ENCODE measurements around the gene SHCBP1L. TPM values are rescaled to one million over a fixed set of nuclear protein-coding genes. Genes with fewer than 3 reads are reported as not detected.

Gene SHCBP1L
- polyA plus RNA-seq, 6 donors from 2014 or later: not detected

DNA sequence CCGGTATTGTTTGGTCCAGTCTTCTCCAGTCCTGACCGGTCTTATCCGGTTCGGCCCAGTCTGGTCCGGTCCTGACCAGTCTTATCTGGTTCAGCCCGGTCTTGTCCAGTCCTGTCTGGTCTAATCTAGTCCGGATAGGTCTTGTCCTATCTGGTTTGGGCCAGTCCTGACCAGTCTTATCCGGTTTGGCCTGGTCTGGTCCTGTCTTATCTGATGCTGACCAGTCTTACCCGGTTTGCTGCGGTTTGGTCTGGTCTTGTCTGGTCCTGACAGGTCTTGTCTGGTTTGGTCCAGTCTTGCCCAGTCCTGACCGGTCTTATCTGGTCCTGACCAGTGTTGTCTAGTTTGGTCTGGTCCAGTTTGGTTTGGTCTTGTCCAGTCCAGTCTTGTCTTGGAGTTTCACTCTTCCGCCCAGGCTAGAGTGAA, 83.7 kb downstream of the SHCBP1L start:
- Mint-ChIP-seq H3K27ac (peak overlapping the region in 1 of 6 donors; percentile 30), H3K9me3 (no peaks in the 10 kb centered on the region), H3K4me1 (peaks cover 0 to 7% (median 0%) of the 10 kb centered on the region in 3 donors), H3K4me3 (no peak overlapping the region), H3K36me3 (peaks cover 33 to 38% of the 10 kb centered on the region in 2 donors), H3K27me3 (no peaks in the 10 kb centered on the region)
- DNase-seq (no peak), ATAC-seq (ENCODE audit: low read depth in 2 of 2) (no peak)

- Mint-ChIP-seq H3K27me3 (no peaks in the 10 kb centered on the region), H3K27ac (peak overlapping the region in 1 of 6 donors; percentile 59), H3K9me3 (no peaks in the 10 kb centered on the region), H3K4me1 (no peaks in the 10 kb centered on the region), H3K4me3 (no peak overlapping the region), H3K36me3 (peaks cover 20 to 34% of the 10 kb centered on the region in 2 donors)
- ATAC-seq (ENCODE audit: low read depth in 2 of 2) (no peak), DNase-seq (no peak)
These were observed 85.1 kb downstream of the SHCBP1L start for GRCh38 chr1:182867861-182868260.

GRCh38 chr1:182863940-182864339, 89.0 kb downstream of the SHCBP1L start:
- Mint-ChIP-seq H3K27me3 (no peaks in the 10 kb centered on the region), H3K4me1 (no peaks in the 10 kb centered on the region), H3K36me3 (peaks cover 19 to 35% of the 10 kb centered on the region in 2 donors), H3K27ac (no peak overlapping the region), H3K9me3 (no peaks in the 10 kb centered on the region), H3K4me3 (no peak overlapping the region)
- ATAC-seq (ENCODE audit: low read depth in 2 of 2): no peak
- DNase-seq: no peak

GRCh38 chr1:182862827-182863226, 90.1 kb downstream of the SHCBP1L start:
- Mint-ChIP-seq H3K36me3 (peaks cover 25 to 43% of the 10 kb centered on the region in 2 donors), H3K27me3 (no peaks in the 10 kb centered on the region), H3K27ac (no peak overlapping the region), H3K9me3 (no peaks in the 10 kb centered on the region), H3K4me1 (no peaks in the 10 kb centered on the region), H3K4me3 (no peak overlapping the region)
- no peak for ATAC-seq (ENCODE audit: low read depth in 2 of 2)
- DNase-seq: no peak

DNA sequence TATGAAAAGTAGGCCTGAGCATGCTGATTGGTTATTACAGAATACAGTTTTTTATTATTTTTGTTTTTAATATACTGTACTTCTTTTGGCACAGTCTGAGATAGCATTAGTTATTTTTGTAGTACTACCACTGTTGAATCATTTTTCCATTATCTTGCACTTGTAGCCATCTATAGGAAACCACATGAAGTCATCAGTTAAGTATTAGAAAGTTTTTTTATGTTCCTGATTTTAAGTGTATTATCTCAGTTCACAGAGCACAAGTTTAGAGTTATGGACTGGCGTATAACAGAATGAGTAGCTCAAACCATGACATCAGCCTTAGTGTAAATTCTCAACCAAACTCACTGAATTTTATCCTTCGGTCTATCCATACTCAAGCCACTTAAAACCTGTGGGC, 91.0 kb downstream of the SHCBP1L start:
- Mint-ChIP-seq H3K36me3 (peaks cover 25 to 50% of the 10 kb centered on the region in 2 donors), H3K27ac (no peak overlapping the region), H3K4me3 (no peak overlapping the region), H3K9me3 (no peaks in the 10 kb centered on the region), H3K4me1 (no peaks in the 10 kb centered on the region), H3K27me3 (no peaks in the 10 kb centered on the region)
- DNase-seq: no peak
- ATAC-seq (ENCODE audit: low read depth in 2 of 2): no peak

DNA sequence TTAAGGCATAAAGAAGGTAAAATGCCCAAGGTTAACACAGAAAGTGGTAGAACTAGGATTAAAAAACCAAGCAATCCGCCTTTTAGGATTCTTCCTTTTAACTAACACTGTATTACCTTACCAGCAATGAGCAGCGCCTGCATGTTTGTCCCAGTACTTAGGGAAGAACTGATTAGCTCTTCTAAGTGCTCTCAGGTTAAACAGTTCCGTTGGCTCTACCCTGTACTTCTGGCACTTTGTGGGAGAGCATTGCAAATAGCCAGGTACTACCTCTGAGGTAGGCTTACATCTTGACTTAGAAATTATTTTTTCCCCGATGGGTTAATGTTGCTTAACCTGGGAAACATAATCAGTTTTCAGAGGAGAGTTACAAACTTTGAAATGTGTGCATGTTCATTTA, 92.3 kb downstream of the SHCBP1L start:
- H3K27ac Mint-ChIP-seq: no peak overlapping the region
- H3K4me3 Mint-ChIP-seq: no peak overlapping the region
- no peak for DNase-seq
- no peaks in the 10 kb centered on the region for H3K9me3 Mint-ChIP-seq
- H3K36me3 Mint-ChIP-seq: peaks cover 20 to 40% of the 10 kb centered on the region in 2 donors
- H3K4me1 Mint-ChIP-seq: no peaks in the 10 kb centered on the region
- no peaks in the 10 kb centered on the region for H3K27me3 Mint-ChIP-seq
- no peak for ATAC-seq (ENCODE audit: low read depth in 2 of 2)

- H3K27ac Mint-ChIP-seq: no peak overlapping the region
- no peaks in the 10 kb centered on the region for H3K27me3 Mint-ChIP-seq
- no peaks in the 10 kb centered on the region for H3K4me1 Mint-ChIP-seq
- H3K36me3 Mint-ChIP-seq: peaks cover 6 to 37% of the 10 kb centered on the region in 2 donors
- no peak overlapping the region for H3K4me3 Mint-ChIP-seq
- ATAC-seq (ENCODE audit: low read depth in 2 of 2) (no peak), DNase-seq (no peak)
- no peaks in the 10 kb centered on the region for H3K9me3 Mint-ChIP-seq
These were observed 95.8 kb downstream of the SHCBP1L start for GRCh38 chr1:182857212-182857611.

DNA sequence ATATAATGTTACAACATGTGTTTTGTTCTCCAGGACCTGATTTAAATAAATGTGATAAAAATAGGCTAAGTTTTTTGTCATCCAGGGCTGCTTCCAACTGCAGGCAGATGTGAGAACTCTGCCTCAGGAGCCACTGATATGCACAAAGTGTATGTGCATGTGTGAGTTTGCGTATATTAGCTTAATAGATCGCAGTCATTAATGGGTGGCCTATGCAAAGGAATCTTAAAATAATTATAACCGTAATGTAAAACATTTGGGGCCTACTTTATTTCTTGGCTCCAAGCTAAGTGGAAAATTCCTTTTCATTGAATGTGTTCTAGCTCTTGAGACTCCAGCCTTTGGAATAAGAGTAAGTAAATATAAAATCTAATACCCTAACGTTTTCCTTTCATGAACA, 97.1 kb downstream of the SHCBP1L start:
- Mint-ChIP-seq H3K4me1 (peaks cover under 1 to 2% (median 1%) of the 10 kb centered on the region in 3 donors), H3K36me3 (peaks cover 9 to 32% of the 10 kb centered on the region in 2 donors), H3K9me3 (no peaks in the 10 kb centered on the region), H3K4me3 (no peak overlapping the region), H3K27me3 (no peaks in the 10 kb centered on the region), H3K27ac (no peak overlapping the region)
- no peak for ATAC-seq (ENCODE audit: low read depth in 2 of 2)
- no peak for DNase-seq

GRCh38 chr1:182851825-182852224, 101.1 kb downstream of the SHCBP1L start:
- Mint-ChIP-seq H3K27ac (no peak overlapping the region), H3K27me3 (no peaks in the 10 kb centered on the region), H3K9me3 (no peaks in the 10 kb centered on the region), H3K36me3 (peaks cover 19 to 26% of the 10 kb centered on the region in 2 donors), H3K4me1 (peaks cover 13 to 28% (median 16%) of the 10 kb centered on the region in 3 donors), H3K4me3 (no peak overlapping the region)
- no peak for ATAC-seq (ENCODE audit: low read depth in 2 of 2)
- no peak for DNase-seq

DNA sequence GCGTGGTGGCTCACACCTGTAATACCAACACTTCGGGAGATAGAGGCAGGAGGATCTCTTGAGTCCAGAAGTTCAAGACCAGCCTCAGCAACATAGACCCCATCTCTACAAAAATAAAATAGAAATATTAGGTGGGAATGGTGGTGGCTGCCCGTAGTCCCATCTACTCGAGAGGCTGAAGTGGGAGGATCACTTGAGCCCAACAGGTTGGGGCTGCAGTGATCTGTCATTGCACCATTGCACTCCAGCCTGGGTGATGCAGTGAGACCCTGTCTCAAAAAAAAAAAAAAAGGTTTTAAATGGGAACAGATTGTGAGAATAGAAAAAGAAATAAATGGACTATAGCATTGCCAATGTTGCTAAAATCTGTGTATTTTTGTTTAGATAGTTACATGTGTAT, 102.6 kb downstream of the SHCBP1L start:
- peaks cover 14 to 35% (median 20%) of the 10 kb centered on the region in 3 donors for H3K4me1 Mint-ChIP-seq
- ATAC-seq (ENCODE audit: low read depth in 2 of 2) (no peak), DNase-seq (no peak)
- H3K27ac Mint-ChIP-seq: peak overlapping the region in 1 of 6 donors; percentile 62
- H3K9me3 Mint-ChIP-seq: no peaks in the 10 kb centered on the region
- H3K27me3 Mint-ChIP-seq: no peaks in the 10 kb centered on the region
- H3K4me3 Mint-ChIP-seq: no peak overlapping the region
- peaks cover 19 to 23% of the 10 kb centered on the region in 2 donors for H3K36me3 Mint-ChIP-seq

Other genes starting within 250 kb of the SHCBP1L start
- gene NPL, start 163.4 kb downstream of the SHCBP1L start, polyA plus RNA-seq (ENCODE audit: low read depth in 6 of 6): 1 to 10 TPM; 1.5 to 5.7 (median 3.6) TPM
- gene DHX9, start 113.8 kb downstream of the SHCBP1L start, polyA plus RNA-seq (ENCODE audit: low read depth in 6 of 6): 100 to 1,000 TPM in 3 of 6 donors, 10 to 100 TPM in 3; 84.6 to 109 (median 98.8) TPM
- gene LAMC1, start 70.3 kb upstream of the SHCBP1L start, polyA plus RNA-seq (ENCODE audit: low read depth in 6 of 6): 10 to 100 TPM in 5 of 6 donors, 1 to 10 TPM in 1; 5.9 to 17.6 (median 13.5) TPM
- not detected for gene LAMC2, start 233.1 kb upstream of the SHCBP1L start, polyA plus RNA-seq (ENCODE audit: low read depth in 6 of 6)